Vagina (tissue), 2 donors: Measurements from ENCODE around the gene OR14C36. TPM values are rescaled to one million over a fixed set of nuclear protein-coding genes. Genes with fewer than 3 reads are reported as not detected.

ENCODE experiments used
- DNase-seq, 2 donors: peaks; one replicate each; pipeline ENCODE4 v3.0.0-alpha.2; 2017; ENCODE audit errors: extremely low spot score in 2 of 2
- H3K27ac ChIP-seq: fragments of 200-600 bp; sonication (generic); one replicate; pipeline ENCODE4 v1.5.1; 2019
- H3K27me3 ChIP-seq: fragments of 200-600 bp; sonication (generic); one replicate; pipeline ENCODE4 v1.5.1; 2019
- H3K36me3 ChIP-seq, 2 donors: fragments of 200-600 bp; sonication (generic); one replicate each; pipeline ENCODE4 v1.5.1; 2017 to 2019
- H3K4me1 ChIP-seq: fragments of 200-600 bp; sonication (generic); one replicate; pipeline ENCODE4 v1.5.1; 2019
- H3K4me3 ChIP-seq, 2 donors: fragments of 200-600 bp; sonication (generic); 1 replicate in 1 of 2; 2 replicates in 1 of 2; pipeline ENCODE4 v1.5.1; 2016 to 2019
- H3K9me3 ChIP-seq: fragments of 200-600 bp; sonication (generic); one replicate; pipeline ENCODE4 v1.5.1; 2019
- CTCF ChIP-seq, 3 experiments: fragments of 450-650 bp in 2 of 3; fragments of 200-600 bp in 1 of 3; sonication (generic) in 1 of 3; IDR thresholded peaks; one replicate each; pipeline ENCODE4 v1.5.1; 2017 to 2019; ENCODE audit warnings: antibody characterized with exemption in 3 of 3, mild to moderate bottlenecking in 2 of 3, moderate library complexity in 2 of 3
- POLR2A ChIP-seq, 2 donors: fragments of 450-650 bp; IDR thresholded peaks; one replicate each; pipeline ENCODE4 v1.6.1; 2017; ENCODE audit warnings: antibody characterized with exemption in 2 of 2, mild to moderate bottlenecking in 2 of 2, moderate library complexity in 2 of 2
- POLR2AphosphoS5 ChIP-seq, 2 donors: sonication (generic); formaldehyde crosslinking; IDR thresholded peaks; one replicate each; pipeline ENCODE4 v1.9.0; 2017; ENCODE audit warnings: antibody characterized with exemption in 2 of 2, mild to moderate bottlenecking in 2 of 2, low read depth in 1 of 2; ENCODE audit not compliant: insufficient read depth in 1 of 2
- intact Hi-C: fragments of 100-400 bp; cut with DNase I; formaldehyde crosslinking; loops from one replicate; pipeline ENCODE4 v1.15.1; 2023
- total RNA-seq: library from RNA; depleted of rRNA; stranded (reverse); fragments of >200 nt; gene quantifications from one replicate; pipeline ENCODE4 v1.2.3, GENCODE V29; 2016

The OR14C36 gene
- total RNA-seq, 1 donor from 2014 or later: not detected

GRCh38 chr1:248372394-248372793 is 23.8 kb downstream of the OR14C36 start:
- DNase-seq: no peak
- TF ChIP-seq CTCF (IDR thresholded peaks at IDR 0.05) (no peak), POLR2A (IDR thresholded peaks at IDR 0.05) (no peak), POLR2AphosphoS5 (IDR thresholded peaks at IDR 0.05; ENCODE audit: insufficient read depth in 1 of 2, low read depth in 1 of 2) (no peak)

GRCh38 chr1:248373761-248374160 is 25.2 kb downstream of the OR14C36 start:
- no peaks in the 10 kb centered on the region for H3K27me3 ChIP-seq
- H3K4me3 ChIP-seq: no peak overlapping the region
- TF ChIP-seq POLR2AphosphoS5 (IDR thresholded peaks at IDR 0.05; ENCODE audit: insufficient read depth in 1 of 2, low read depth in 1 of 2) (no peak), POLR2A (IDR thresholded peaks at IDR 0.05) (no peak), CTCF (IDR thresholded peaks at IDR 0.05) (no peak)
- no peaks in the 10 kb centered on the region for H3K36me3 ChIP-seq
- DNase-seq: no peak
- H3K4me1 ChIP-seq: no peaks in the 10 kb centered on the region
- no peak overlapping the region for H3K27ac ChIP-seq
- intact Hi-C loops: no loop called here
- no peaks in the 10 kb centered on the region for H3K9me3 ChIP-seq

More at GRCh38 chr1:248372394-248372793, 23.8 kb downstream of the OR14C36 start:
- intact Hi-C loops: no loop called here
- Histone ChIP-seq H3K27ac (no peak overlapping the region), H3K27me3 (no peaks in the 10 kb centered on the region), H3K4me1 (no peaks in the 10 kb centered on the region), H3K9me3 (no peaks in the 10 kb centered on the region), H3K36me3 (no peaks in the 10 kb centered on the region), H3K4me3 (no peak overlapping the region)

GRCh38 chr1:248375446-248375845 is 26.9 kb downstream of the OR14C36 start, which contains the start of gene OR2T6:
Gene OR2T6, plus strand, starts transcription at chr1:248375746. Its CDS starts 11,863 bp downstream, at chr1:248387609.
- Histone ChIP-seq H3K9me3 (no peaks in the 10 kb centered on the region), H3K4me3 (no peak within 1 kb of the TSS), H3K4me1 (no peaks in the 10 kb centered on the region), H3K27me3 (no peaks in the 10 kb centered on the region), H3K27ac (no peak within 1 kb of the TSS), H3K36me3 (no peaks in the 10 kb centered on the region)
- intact Hi-C loops: no loop called here
- no peak for DNase-seq
- no peak for TF ChIP-seq POLR2A (IDR thresholded peaks at IDR 0.05)
- no peak for TF ChIP-seq POLR2AphosphoS5 (IDR thresholded peaks at IDR 0.05; ENCODE audit: insufficient read depth in 1 of 2, low read depth in 1 of 2)
- TF ChIP-seq CTCF (IDR thresholded peaks at IDR 0.05): no peak

GRCh38 chr1:248376916-248377315 is 28.3 kb downstream of the OR14C36 start:
- no peaks in the 10 kb centered on the region for H3K36me3 ChIP-seq
- DNase-seq: no peak
- no peak for TF ChIP-seq POLR2AphosphoS5 (IDR thresholded peaks at IDR 0.05; ENCODE audit: insufficient read depth in 1 of 2, low read depth in 1 of 2)
- TF ChIP-seq CTCF (IDR thresholded peaks at IDR 0.05): no peak
- no peak for TF ChIP-seq POLR2A (IDR thresholded peaks at IDR 0.05)
- no peaks in the 10 kb centered on the region for H3K4me1 ChIP-seq
- H3K27ac ChIP-seq: no peak overlapping the region
- H3K27me3 ChIP-seq: no peaks in the 10 kb centered on the region
- intact Hi-C loops: no loop called here
- H3K4me3 ChIP-seq: no peak overlapping the region
- H3K9me3 ChIP-seq: no peaks in the 10 kb centered on the region

- no peak for DNase-seq
- Histone ChIP-seq H3K27ac (no peak overlapping the region), H3K4me1 (no peaks in the 10 kb centered on the region), H3K27me3 (no peaks in the 10 kb centered on the region), H3K9me3 (no peaks in the 10 kb centered on the region), H3K4me3 (no peak overlapping the region), H3K36me3 (no peaks in the 10 kb centered on the region)
- TF ChIP-seq CTCF (IDR thresholded peaks at IDR 0.05) (no peak), POLR2AphosphoS5 (IDR thresholded peaks at IDR 0.05; ENCODE audit: insufficient read depth in 1 of 2, low read depth in 1 of 2) (no peak), POLR2A (IDR thresholded peaks at IDR 0.05) (no peak)
- intact Hi-C loops: no loop called here
Measured at GRCh38 chr1:248380854-248381253, 32.3 kb downstream of the OR14C36 start.
